NT2/D1 (cell line): ENCODE results near the gene OXCT2.

Experiments used
- SUZ12 ChIP-seq: IDR thresholded peaks from 2 replicates; pipeline ENCODE4 v1.6.1; 2011; ENCODE audit not compliant: insufficient read length, insufficient read depth; ENCODE audit errors: extremely low read depth
- ZNF274 ChIP-seq: IDR thresholded peaks from 2 replicates; pipeline ENCODE4 v1.6.1; 2011; ENCODE audit warnings: mild to moderate bottlenecking, low read depth, low read length

DNA sequence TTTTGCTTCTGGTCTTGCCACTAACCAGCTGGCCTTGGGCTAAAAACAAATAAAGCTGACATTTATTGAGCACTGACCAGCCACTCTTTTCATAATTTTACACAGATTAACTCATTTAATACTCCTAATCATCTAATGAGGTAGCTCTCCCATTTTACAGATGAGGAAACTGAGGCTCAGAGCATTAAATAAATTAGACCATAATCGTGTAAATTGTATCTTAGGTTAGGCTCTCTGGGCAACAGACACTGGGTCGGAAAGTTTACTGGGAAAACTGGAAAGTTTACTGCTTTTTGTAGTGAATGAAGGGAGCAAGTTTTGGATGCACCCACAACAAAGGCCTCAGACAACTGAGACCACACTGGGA, 10.2 kb upstream of the OXCT2 start:
- TF ChIP-seq ZNF274 (no peak), SUZ12 (no peak)
